OCI-LY1 (cell line): ENCODE data around the gene NLRP8.

Experiments
- H2AFZ ChIP-seq: fragments of 200-600 bp; sonication (generic), shearing (Covaris generic); 2 replicates; pipeline ENCODE4 v1.6.0; 2014; ENCODE audit warnings: antibody characterized with exemption, mild to moderate bottlenecking, low read length
- H3F3A ChIP-seq: fragments of 200-600 bp; sonication (generic), shearing (Covaris generic); 2 replicates; pipeline ENCODE4 v1.6.0; 2014; ENCODE audit warnings: mild to moderate bottlenecking, antibody characterized with exemption, low read length, moderate library complexity; ENCODE audit not compliant: insufficient read depth
- H3K27ac ChIP-seq: fragments of 200-600 bp; sonication (generic); 2 replicates; pipeline ENCODE4 v1.5.1; 2014; ENCODE audit warnings: low read length, mixed run types, mild to moderate bottlenecking, low read depth; ENCODE audit not compliant: poor library complexity, severe bottlenecking
- H3K27me3 ChIP-seq: fragments of 200-600 bp; sonication (generic); 2 replicates; pipeline ENCODE4 v1.6.0; 2014; ENCODE audit warnings: antibody characterized with exemption, mild to moderate bottlenecking, low read length, moderate library complexity; ENCODE audit not compliant: insufficient read depth
- H3K36me3 ChIP-seq: fragments of 200-600 bp; sonication (generic); 2 replicates; pipeline ENCODE4 v1.6.1; 2014; ENCODE audit warnings: mild to moderate bottlenecking, antibody characterized with exemption, low read length, moderate library complexity, mixed read lengths; ENCODE audit not compliant: insufficient read depth
- H3K4me1 ChIP-seq: fragments of 200-600 bp; sonication (generic); 2 replicates; pipeline ENCODE4 v1.5.1; 2014; ENCODE audit warnings: mild to moderate bottlenecking, low read length, moderate library complexity; ENCODE audit not compliant: insufficient read depth, severe bottlenecking
- H3K4me2 ChIP-seq: fragments of 200-600 bp; sonication (generic), shearing (Covaris generic); 2 replicates; pipeline ENCODE4 v1.6.1; 2014; ENCODE audit warnings: low read length
- H3K4me3 ChIP-seq: fragments of 200-600 bp; sonication (generic); 2 replicates; pipeline ENCODE4 v1.5.1; 2014; ENCODE audit warnings: low read length, low read depth, mild to moderate bottlenecking, mixed read lengths; ENCODE audit not compliant: poor library complexity, severe bottlenecking
- H3K79me2 ChIP-seq: fragments of 200-600 bp; shearing (Covaris generic); 2 replicates; pipeline ENCODE4 v1.6.1; 2016; ENCODE audit warnings: mixed run types, low read length, mixed read lengths; ENCODE audit not compliant: insufficient read depth
- H3K9ac ChIP-seq: fragments of 200-600 bp; sonication (generic), shearing (Covaris generic); 2 replicates; pipeline ENCODE4 v1.6.1; 2014; ENCODE audit warnings: mild to moderate bottlenecking, low read length, mixed read lengths
- H3K9me2 ChIP-seq: fragments of 200-600 bp; sonication (generic), shearing (Covaris generic); 2 replicates; pipeline ENCODE4 v1.6.1; 2014; ENCODE audit warnings: low read depth, mild to moderate bottlenecking, low read length, mixed read lengths
- H3K9me3 ChIP-seq: fragments of 200-600 bp; shearing (Covaris generic); 2 replicates; pipeline ENCODE4 v1.6.1; 2014; ENCODE audit warnings: low read length, mixed read lengths
- H4K20me1 ChIP-seq: fragments of 200-600 bp; sonication (generic), shearing (Covaris generic); 2 replicates; pipeline ENCODE4 v1.6.0; 2016; ENCODE audit warnings: mild to moderate bottlenecking, low read length; ENCODE audit not compliant: insufficient read depth
- CTCF ChIP-seq: fragments of 200-600 bp; sonication (generic), shearing (Covaris generic); IDR thresholded peaks from 2 replicates; pipeline ENCODE4 v1.5.1; 2017; ENCODE audit warnings: mild to moderate bottlenecking, antibody characterized with exemption, low read length, moderate library complexity, mixed read lengths
- EZH2 ChIP-seq: fragments of 200-600 bp; sonication (generic), shearing (Covaris generic); IDR thresholded peaks from 2 replicates; pipeline ENCODE4 v1.8.0; 2017; ENCODE audit warnings: borderline replicate concordance, mixed run types, mild to moderate bottlenecking, antibody characterized with exemption, low read length, moderate library complexity, mixed read lengths

Gene NLRP8

GRCh38 chr19:55990831-55991230 lies 43.2 kb downstream of the NLRP8 start:
- Histone ChIP-seq H3K79me2 (no peaks in the 10 kb centered on the region), H3K4me3 (no peak overlapping the region), H3F3A (no peaks in the 10 kb centered on the region), H3K9ac (no peak overlapping the region), H3K9me3 (no peaks in the 10 kb centered on the region), H3K4me2 (no peak overlapping the region), H3K27me3 (no peaks in the 10 kb centered on the region), H3K9me2 (no peaks in the 10 kb centered on the region), H2AFZ (no peak overlapping the region), H3K36me3 (no peaks in the 10 kb centered on the region), H4K20me1 (no peaks in the 10 kb centered on the region), H3K27ac (no peak overlapping the region), H3K4me1 (no peaks in the 10 kb centered on the region)
- TF ChIP-seq CTCF (no peak), EZH2 (no peak)

GRCh38 chr19:55993492-55993891 lies 45.9 kb downstream of the NLRP8 start:
- Histone ChIP-seq H3K4me1 (no peaks in the 10 kb centered on the region), H4K20me1 (no peaks in the 10 kb centered on the region), H3K36me3 (no peaks in the 10 kb centered on the region), H3K9me2 (no peaks in the 10 kb centered on the region), H3K4me2 (no peak overlapping the region), H2AFZ (no peak overlapping the region), H3K4me3 (no peak overlapping the region), H3F3A (no peaks in the 10 kb centered on the region), H3K9ac (no peak overlapping the region), H3K79me2 (no peaks in the 10 kb centered on the region), H3K9me3 (no peaks in the 10 kb centered on the region), H3K27ac (no peak overlapping the region), H3K27me3 (no peaks in the 10 kb centered on the region)
- TF ChIP-seq EZH2 (no peak), CTCF (no peak)

- Histone ChIP-seq H3K9ac (no peak overlapping the region), H3K9me3 (no peaks in the 10 kb centered on the region), H3K27me3 (no peaks in the 10 kb centered on the region; the same call in 1 of the 2 replicates), H3K27ac (no peak overlapping the region), H2AFZ (no peak overlapping the region), H3K36me3 (no peaks in the 10 kb centered on the region), H4K20me1 (no peaks in the 10 kb centered on the region), H3K79me2 (no peaks in the 10 kb centered on the region), H3F3A (no peaks in the 10 kb centered on the region), H3K4me3 (no peak overlapping the region), H3K4me1 (no peaks in the 10 kb centered on the region), H3K9me2 (no peaks in the 10 kb centered on the region), H3K4me2 (no peak overlapping the region)
- TF ChIP-seq EZH2 (no peak), CTCF (no peak)
Observed at GRCh38 chr19:56014765-56015164, 67.1 kb downstream of the NLRP8 start.
